OCI-LY3 (cell line): Measurements from ENCODE around the gene KHDC4.

ENCODE experiments used
- H2AFZ ChIP-seq: fragments of 200-600, 300-600 bp; shearing (Covaris generic); 2 replicates; pipeline ENCODE4 v1.6.0; 2014; ENCODE audit warnings: antibody characterized with exemption, low read depth, low read length
- H3K27ac ChIP-seq: fragments of 200-600, 300-600 bp; sonication (generic); 2 replicates; pipeline ENCODE4 v1.5.1; 2014; ENCODE audit warnings: mild to moderate bottlenecking, low read length, moderate library complexity, mixed read lengths
- H3K27me3 ChIP-seq: fragments of 200-600, 300-600 bp; sonication (generic); 2 replicates; pipeline ENCODE4 v1.6.1; 2014; ENCODE audit warnings: low read depth, low read length, mixed read lengths
- H3K36me3 ChIP-seq: fragments of 200-600, 300-600 bp; sonication (generic); replicated peaks from 2 replicates; pipeline ENCODE3; 2014; ENCODE audit warnings: low read depth, low read length, mixed read lengths
- H3K4me1 ChIP-seq: fragments of 300-600, 200-600 bp; sonication (generic); 2 replicates; pipeline ENCODE4 v1.6.1; 2014; ENCODE audit warnings: low read length, mixed read lengths
- H3K4me2 ChIP-seq: fragments of 200-600, 300-600 bp; sonication (generic); 2 replicates; pipeline ENCODE4 v1.6.1; 2014; ENCODE audit warnings: low read length, mixed read lengths
- H3K4me3 ChIP-seq: fragments of 300-600, 200-600 bp; sonication (generic); 2 replicates; pipeline ENCODE4 v1.5.1; 2014; ENCODE audit warnings: antibody characterized with exemption, mild to moderate bottlenecking, low read length, moderate library complexity
- H3K79me2 ChIP-seq: fragments of 300-600, 200-600 bp; shearing (Covaris generic); 2 replicates; pipeline ENCODE4 v1.6.1; 2014; ENCODE audit warnings: mild to moderate bottlenecking, low read length, mixed read lengths
- H3K9ac ChIP-seq: fragments of 300-600, 200-600 bp; shearing (Covaris generic); 2 replicates; pipeline ENCODE4 v1.6.0; 2014; ENCODE audit warnings: mild to moderate bottlenecking, low read length, moderate library complexity
- H3K9me3 ChIP-seq: fragments of 200-600, 300-600 bp; shearing (Covaris generic); 2 replicates; pipeline ENCODE4 v1.6.1; 2014; ENCODE audit warnings: low read length, mixed read lengths; ENCODE audit not compliant: insufficient read depth
- H4K20me1 ChIP-seq: fragments of 200-600, 300-600 bp; sonication (generic); 2 replicates; pipeline ENCODE4 v1.6.1; 2016; ENCODE audit warnings: low read length, mixed read lengths; ENCODE audit not compliant: insufficient read depth
- EZH2phosphoT487 ChIP-seq: fragments of 200-600 bp; shearing (Covaris generic); IDR thresholded peaks from 2 replicates; pipeline ENCODE4 v1.6.1; 2018; ENCODE audit warnings: antibody characterized with exemption, mixed run types, low read depth
- TF ChIP-seq, protein P1 (sequence below): fragments of 200-600, 300-600 bp; sonication (generic); IDR thresholded peaks from 2 replicates; pipeline ENCODE4 v1.5.1; 2014; ENCODE audit warnings: antibody characterized with exemption, low read length, low read depth

The KHDC4 gene

DNA sequence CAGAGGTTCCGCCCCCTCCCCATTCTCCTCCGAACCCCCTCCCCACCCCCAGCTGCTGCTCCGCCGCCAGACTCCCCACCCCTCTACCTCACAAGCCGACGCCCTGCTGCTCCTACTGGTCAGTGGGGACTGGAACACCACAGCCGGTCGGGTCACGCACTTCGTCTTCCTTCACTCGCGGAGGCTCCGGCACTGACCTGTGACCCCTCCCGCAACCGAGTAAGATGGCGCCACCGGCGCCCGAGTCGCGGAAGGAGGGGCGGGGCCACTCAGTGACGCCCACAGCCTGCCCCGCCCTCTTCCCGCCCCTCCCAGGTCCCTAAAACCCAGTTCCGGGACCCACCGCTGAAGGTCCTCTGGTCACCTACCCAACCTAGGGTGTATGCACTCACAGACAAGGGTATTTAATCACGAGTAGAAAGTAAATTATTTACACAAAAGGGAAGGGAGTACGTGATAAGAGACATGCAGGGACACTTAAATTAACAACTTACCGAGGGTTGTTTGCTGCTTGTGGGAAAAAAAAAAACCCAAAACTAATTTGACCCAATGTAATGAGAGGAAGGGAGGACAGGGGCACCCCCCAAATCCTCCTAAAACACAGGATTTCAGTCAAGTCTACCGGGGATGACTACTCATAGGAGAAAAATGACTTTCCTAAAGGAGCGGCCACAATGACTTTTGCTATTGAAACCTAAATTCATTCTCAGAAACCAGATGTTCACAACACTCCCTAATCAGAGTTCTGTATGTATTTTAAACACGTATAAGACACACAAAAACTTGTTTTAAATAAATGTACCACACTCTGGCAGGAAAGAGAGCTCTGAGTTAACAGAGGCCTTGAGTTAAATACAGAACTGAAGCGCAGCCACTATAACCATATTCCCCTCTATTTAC is 22.8 kb downstream of the KHDC4 start, which contains the start of gene RIT1:
TSS of gene RIT1 (minus strand) at position 194 of the 900 bp plus-strand sequence. CDS start 588 bp downstream, outside the sequence.
- H3K9me3 ChIP-seq, result no peaks in the 10 kb centered on the region

DNA sequence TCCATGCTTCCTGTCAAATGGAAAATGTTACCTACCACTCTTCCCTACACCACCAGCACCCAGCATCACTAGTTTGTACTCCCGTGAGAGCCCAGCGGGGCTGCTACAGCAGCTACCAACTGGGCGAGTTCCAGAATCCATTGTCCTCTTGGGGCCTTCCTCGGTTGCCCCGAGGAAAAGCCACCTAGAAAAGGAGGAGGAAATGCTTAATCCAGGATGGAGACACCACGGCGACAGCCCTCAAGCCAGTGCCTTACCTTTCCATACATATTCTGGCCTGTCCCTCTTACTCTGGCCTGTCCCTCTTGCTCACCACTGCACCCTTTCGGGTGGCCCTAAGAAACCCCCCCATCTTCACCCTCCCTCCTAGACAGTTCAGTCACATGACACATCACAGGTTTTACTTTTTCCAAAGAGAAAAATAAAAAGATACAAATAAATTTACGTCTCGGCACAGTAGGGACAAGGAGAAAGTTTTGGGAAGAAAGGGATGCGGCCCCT is 23.5 kb downstream of the KHDC4 start:
- Histone ChIP-seq H3K9me3 (no peaks in the 10 kb centered on the region), H3K9ac (peak overlapping the region; percentile 65), H3K4me2 (peak overlapping the region; percentile 75), H3K27me3 (no peaks in the 10 kb centered on the region), H3K79me2 (peaks cover 7% of the 10 kb centered on the region), H3K36me3 (peaks cover 39% of the 10 kb centered on the region), H2AFZ (no peak overlapping the region), H3K4me3 (peak overlapping the region; percentile 81), H3K4me1 (peaks cover 27% of the 10 kb centered on the region), H4K20me1 (no peaks in the 10 kb centered on the region), H3K27ac (peak overlapping the region; percentile 79)
- TF ChIP-seq, protein P1, sequence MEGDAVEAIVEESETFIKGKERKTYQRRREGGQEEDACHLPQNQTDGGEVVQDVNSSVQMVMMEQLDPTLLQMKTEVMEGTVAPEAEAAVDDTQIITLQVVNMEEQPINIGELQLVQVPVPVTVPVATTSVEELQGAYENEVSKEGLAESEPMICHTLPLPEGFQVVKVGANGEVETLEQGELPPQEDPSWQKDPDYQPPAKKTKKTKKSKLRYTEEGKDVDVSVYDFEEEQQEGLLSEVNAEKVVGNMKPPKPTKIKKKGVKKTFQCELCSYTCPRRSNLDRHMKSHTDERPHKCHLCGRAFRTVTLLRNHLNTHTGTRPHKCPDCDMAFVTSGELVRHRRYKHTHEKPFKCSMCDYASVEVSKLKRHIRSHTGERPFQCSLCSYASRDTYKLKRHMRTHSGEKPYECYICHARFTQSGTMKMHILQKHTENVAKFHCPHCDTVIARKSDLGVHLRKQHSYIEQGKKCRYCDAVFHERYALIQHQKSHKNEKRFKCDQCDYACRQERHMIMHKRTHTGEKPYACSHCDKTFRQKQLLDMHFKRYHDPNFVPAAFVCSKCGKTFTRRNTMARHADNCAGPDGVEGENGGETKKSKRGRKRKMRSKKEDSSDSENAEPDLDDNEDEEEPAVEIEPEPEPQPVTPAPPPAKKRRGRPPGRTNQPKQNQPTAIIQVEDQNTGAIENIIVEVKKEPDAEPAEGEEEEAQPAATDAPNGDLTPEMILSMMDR, result no peak
- no peak for TF ChIP-seq EZH2phosphoT487

More for the DNA sequence above, 22.8 kb downstream of the KHDC4 start, which contains the start of gene RIT1:
- peak within 1 kb of the TSS; percentile 79 for H3K27ac ChIP-seq
- no peak within 1 kb of the TSS for H2AFZ ChIP-seq
- peak within 1 kb of the TSS; percentile 81 for H3K4me3 ChIP-seq
- peaks cover 7% of the 10 kb centered on the region for H3K79me2 ChIP-seq
- H3K4me2 ChIP-seq, result peak within 1 kb of the TSS; percentile 75
- no peaks in the 10 kb centered on the region for H3K27me3 ChIP-seq
- H3K4me1 ChIP-seq, result peaks cover 27% of the 10 kb centered on the region
- no peaks in the 10 kb centered on the region for H4K20me1 ChIP-seq
- peak within 1 kb of the TSS; percentile 65 for H3K9ac ChIP-seq
- TF ChIP-seq, protein P1, result no peak
- no peak for TF ChIP-seq EZH2phosphoT487
- peaks cover 42% of the 10 kb centered on the region for H3K36me3 ChIP-seq

DNA sequence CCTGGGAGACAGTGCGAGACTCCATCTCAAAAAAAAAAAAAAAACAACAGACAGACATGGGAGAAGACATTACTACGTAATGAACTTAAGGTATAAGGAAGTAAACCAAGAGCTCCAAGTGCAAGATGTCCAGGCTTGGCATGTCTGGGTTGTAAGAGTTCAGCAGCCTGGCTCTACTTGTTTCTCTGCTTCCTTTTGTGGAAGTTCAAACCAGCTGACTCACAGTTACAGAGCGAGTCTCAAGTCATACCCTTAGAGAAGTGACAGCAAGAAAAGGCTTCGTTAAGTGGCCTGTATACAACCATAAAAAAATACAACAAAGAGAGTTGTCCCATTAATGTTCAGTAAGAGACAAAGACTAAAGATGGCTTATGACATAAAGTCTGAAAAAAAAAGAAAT is 24.3 kb downstream of the KHDC4 start:
- Histone ChIP-seq H4K20me1 (no peaks in the 10 kb centered on the region), H3K36me3 (peaks cover 40% of the 10 kb centered on the region), H3K4me1 (peaks cover 27% of the 10 kb centered on the region), H3K79me2 (peaks cover 7% of the 10 kb centered on the region), H3K27me3 (no peaks in the 10 kb centered on the region), H3K9ac (no peak overlapping the region; the same call in 1 of the 2 replicates), H2AFZ (no peak overlapping the region), H3K27ac (no peak overlapping the region), H3K9me3 (no peaks in the 10 kb centered on the region), H3K4me3 (peak overlapping the region; percentile 81; the same call in 1 of the 2 replicates), H3K4me2 (peak overlapping the region; percentile 75)
- TF ChIP-seq, protein P1, result no peak

DNA sequence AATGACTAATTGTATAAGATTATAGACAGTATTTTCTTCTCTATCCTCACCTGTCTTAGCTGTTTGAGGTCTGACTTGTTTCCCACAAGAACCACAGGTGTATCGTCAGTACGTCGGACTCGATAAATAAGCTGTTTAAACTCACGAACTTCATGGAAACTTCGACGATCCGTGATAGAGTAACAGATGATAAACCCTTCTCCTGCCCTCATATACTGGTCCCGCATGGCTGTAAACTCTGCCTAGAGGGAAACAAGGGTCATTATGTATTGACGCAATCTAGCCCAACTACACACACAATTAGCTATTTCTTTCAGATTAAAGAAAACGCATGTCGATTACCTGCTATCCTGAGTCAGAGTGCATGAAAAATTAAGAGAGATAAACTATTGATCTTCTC is 30.0 kb downstream of the KHDC4 start:
- Histone ChIP-seq H3K79me2 (no peaks in the 10 kb centered on the region), H3K36me3 (peaks cover 38% of the 10 kb centered on the region), H4K20me1 (no peaks in the 10 kb centered on the region)

More for the DNA sequence above, 30.0 kb downstream of the KHDC4 start:
- no peak overlapping the region for H3K4me3 ChIP-seq
- no peaks in the 10 kb centered on the region for H3K9me3 ChIP-seq
- no peak overlapping the region for H3K9ac ChIP-seq
- no peaks in the 10 kb centered on the region for H3K4me1 ChIP-seq
- no peak overlapping the region for H2AFZ ChIP-seq
- TF ChIP-seq, protein P1, result no peak
- H3K27me3 ChIP-seq, result no peaks in the 10 kb centered on the region
- H3K4me2 ChIP-seq, result no peak overlapping the region
- H3K27ac ChIP-seq, result no peak overlapping the region
